GM23338 (cell line): ENCODE data around the gene KDM4C. TPM values are rescaled to one million over a fixed set of nuclear protein-coding genes. Genes with fewer than 3 reads are reported as not detected.
"Not testable (repeated sequence)": the region's sequence is repeated elsewhere in the genome, so short reads cannot be mapped to it uniquely, and the experiment has no call there.

Experiments
- ATAC-seq: fragments of 200-7000 bp; cut with Tn5 transposase; 3 replicates; pipeline ENCODE4 v1.9.1; 2020
- DNase-seq: peaks from one replicate; pipeline ENCODE4 v3.0.0-alpha.2; 2015; ENCODE audit warnings: low spot score
- H2AFZ ChIP-seq: fragments of 200-600 bp; sonication (generic); 2 replicates; pipeline ENCODE4 v1.8.0; 2016; ENCODE audit warnings: antibody characterized with exemption, mild to moderate bottlenecking, moderate library complexity
- H3F3A ChIP-seq: fragments of 200-600 bp; sonication (generic); replicated peaks from 2 replicates; pipeline ENCODE4 v1.8.0; 2017; ENCODE audit warnings: antibody characterized with exemption, mixed run types, low read depth
- H3K27ac ChIP-seq: fragments of 200-600 bp; sonication (generic); 2 replicates; pipeline ENCODE4 v1.6.1; 2016; ENCODE audit warnings: low read depth
- H3K27me3 ChIP-seq: fragments of 200-600 bp; sonication (generic); 2 replicates; pipeline ENCODE4 v1.8.0; 2016; ENCODE audit warnings: mild to moderate bottlenecking, mixed run types, moderate library complexity; ENCODE audit not compliant: insufficient read depth
- H3K36me3 ChIP-seq: fragments of 200-600 bp; sonication (generic); 2 replicates; pipeline ENCODE4 v1.8.0; 2016; ENCODE audit warnings: mild to moderate bottlenecking; ENCODE audit not compliant: insufficient read depth
- H3K4me1 ChIP-seq: fragments of 200-600 bp; sonication (generic); 2 replicates; pipeline ENCODE4 v1.8.0; 2016; ENCODE audit warnings: mild to moderate bottlenecking, moderate library complexity; ENCODE audit not compliant: insufficient read depth
- H3K4me2 ChIP-seq: fragments of 200-600 bp; sonication (generic); 2 replicates; pipeline ENCODE4 v1.7.1; 2017; ENCODE audit warnings: mixed run types
- H3K4me3 ChIP-seq: fragments of 200-600 bp; sonication (generic); 2 replicates; pipeline ENCODE4 v1.6.1; 2016; ENCODE audit warnings: mixed run types
- H3K79me2 ChIP-seq: fragments of 200-600 bp; sonication (generic); replicated peaks from 2 replicates; pipeline ENCODE4 v1.8.0; 2017; ENCODE audit warnings: mild to moderate bottlenecking; ENCODE audit not compliant: insufficient read depth
- H3K9me2 ChIP-seq: fragments of 200-600 bp; sonication (generic); 2 replicates; pipeline ENCODE4 v1.8.0; 2017; ENCODE audit not compliant: insufficient read depth
- H4K20me1 ChIP-seq: fragments of 200-600 bp; sonication (generic); replicated peaks from 2 replicates; pipeline ENCODE4 v1.8.0; 2017; ENCODE audit warnings: mild to moderate bottlenecking; ENCODE audit not compliant: insufficient read depth
- H3K27ac Mint-ChIP-seq: 2 replicates; pipeline ENCODE4 v1.8.0; 2020; ENCODE audit warnings: inconsistent platforms, mild to moderate bottlenecking, moderate library complexity, mixed read lengths
- H3K27me3 Mint-ChIP-seq: 3 replicates; pipeline ENCODE4 v1.8.0; 2022; ENCODE audit warnings: low read depth, mild to moderate bottlenecking, moderate library complexity, mixed read lengths, inconsistent platforms; ENCODE audit not compliant: insufficient read depth, poor library complexity
- H3K36me3 Mint-ChIP-seq: 3 replicates; pipeline ENCODE4 v1.8.0; 2021; ENCODE audit warnings: low read depth, mild to moderate bottlenecking, inconsistent platforms, moderate library complexity, mixed read lengths
- H3K4me1 Mint-ChIP-seq: 3 replicates; pipeline ENCODE4 v1.8.0; 2020; ENCODE audit warnings: mild to moderate bottlenecking, inconsistent platforms, mixed read lengths
- H3K4me3 Mint-ChIP-seq: 3 replicates; pipeline ENCODE4 v1.8.0; 2021; ENCODE audit warnings: moderate library complexity, mild to moderate bottlenecking, inconsistent platforms, mixed read lengths
- H3K9me3 Mint-ChIP-seq: 3 replicates; pipeline ENCODE4 v1.8.0; 2020; ENCODE audit warnings: moderate library complexity, mild to moderate bottlenecking, inconsistent platforms, mixed read lengths
- ETS1 ChIP-seq: IDR thresholded peaks from 2 replicates; pipeline ENCODE4 v1.6.1; 2016; ENCODE audit warnings: antibody characterized with exemption
- EZH2 ChIP-seq: fragments of 200-600 bp; sonication (generic); IDR thresholded peaks from one replicate; pipeline ENCODE4 v1.8.0; 2017; ENCODE audit warnings: antibody characterized with exemption, mild to moderate bottlenecking, low read depth; ENCODE audit not compliant: unreplicated experiment
- EZH2phosphoT487 ChIP-seq: fragments of 200-600 bp; sonication (generic); IDR thresholded peaks from one replicate; pipeline ENCODE4 v1.8.1; 2018; ENCODE audit warnings: antibody characterized with exemption; ENCODE audit not compliant: unreplicated experiment
- JUNB ChIP-seq: IDR thresholded peaks from one replicate; pipeline ENCODE4 v1.6.1; 2016; ENCODE audit warnings: antibody characterized with exemption; ENCODE audit not compliant: unreplicated experiment
- NANOG ChIP-seq: IDR thresholded peaks from 2 replicates; pipeline ENCODE4 v1.6.1; 2016; ENCODE audit warnings: antibody characterized with exemption, borderline replicate concordance
- POLR2AphosphoS5 ChIP-seq: IDR thresholded peaks from 2 replicates; pipeline ENCODE4 v1.6.1; 2016; ENCODE audit warnings: antibody characterized with exemption, low read depth
- REST ChIP-seq: IDR thresholded peaks from one replicate; pipeline ENCODE4 v1.6.1; 2018; ENCODE audit warnings: antibody characterized with exemption; ENCODE audit not compliant: unreplicated experiment
- ZNF114 ChIP-seq: fragments of 250-450 bp; sonication (Bioruptor Pico); IDR thresholded peaks from 2 replicates; pipeline ENCODE4 v1.5.0; 2020; ENCODE audit warnings: mild to moderate bottlenecking, moderate library complexity
- ZNF331 ChIP-seq: fragments of 250-450 bp; sonication (Bioruptor Pico); IDR thresholded peaks from 2 replicates; pipeline ENCODE4 v1.5.0; 2020; ENCODE audit warnings: low read depth, mild to moderate bottlenecking, moderate library complexity
- ZNF462 ChIP-seq: fragments of 250-450 bp; sonication (Bioruptor Pico); IDR thresholded peaks from 2 replicates; pipeline ENCODE4 v1.5.0; 2020; ENCODE audit warnings: mild to moderate bottlenecking, moderate library complexity
- polyA plus RNA-seq: library from polyadenylated mRNA; unstranded; fragments of >200 nt; fragmentation: Nextera tagmentation; extraction: Ambion mirVana; gene quantifications from 2 replicates; pipeline ENCODE4 v1.2.1, GENCODE V29; 2016
- total RNA-seq: library from RNA; depleted of rRNA; stranded (reverse); fragments of >200 nt; shearing (Covaris generic); gene quantifications from 2 replicates; pipeline ENCODE4 v1.2.3, GENCODE V29; 2014

KDM4C gene
- total and polyA plus RNA-seq, 2 experiments from 2014 or later: 12.0 to 43.8 TPM

- H3K4me1 Mint-ChIP-seq, H3K36me3 ChIP-seq, H3F3A ChIP-seq, H3K4me1 ChIP-seq, H3K27me3 ChIP-seq, H3K4me3 ChIP-seq, DNase-seq, H4K20me1 ChIP-seq, H2AFZ ChIP-seq, H3K4me3 Mint-ChIP-seq, H3K9me2 ChIP-seq, H3K4me2 ChIP-seq, H3K27me3 Mint-ChIP-seq, H3K27ac Mint-ChIP-seq, H3K79me2 ChIP-seq, H3K27ac ChIP-seq, ATAC-seq: not testable (repeated sequence)
- peaks cover 22% of the 10 kb centered on the region for H3K36me3 Mint-ChIP-seq
- H3K9me3 Mint-ChIP-seq: peaks cover 25% of the 10 kb centered on the region
These were observed 191.1 kb downstream of the KDM4C start for GRCh38 chr9:6948921-6949320.

- peak overlapping the region; percentile 93 for H3K27ac Mint-ChIP-seq
- no peaks in the 10 kb centered on the region for H4K20me1 ChIP-seq
- peak; percentile 89 for ATAC-seq
- no peak for TF ChIP-seq NANOG
- TF ChIP-seq ZNF331 (CRISPR knock-in tag): no peak
- no peak for TF ChIP-seq POLR2AphosphoS5
- TF ChIP-seq JUNB: no peak
- no peak for TF ChIP-seq EZH2
- no peak for TF ChIP-seq ZNF114 (CRISPR knock-in tag)
- no peak for TF ChIP-seq REST
- no peak for TF ChIP-seq EZH2phosphoT487
- no peak for TF ChIP-seq ETS1
- TF ChIP-seq ZNF462 (CRISPR knock-in tag): no peak
These were observed 197.6 kb downstream of the KDM4C start for GRCh38 chr9:6955251-6955921.

More at GRCh38 chr9:6955251-6955921, 197.6 kb downstream of the KDM4C start:
- Histone ChIP-seq H3K27me3 (no peaks in the 10 kb centered on the region), H2AFZ (no peak overlapping the region), H3K4me1 (peaks cover 19% of the 10 kb centered on the region), H3K4me2 (peak overlapping the region; percentile 64), H3K4me3 (no peak overlapping the region), H3K9me2 (no peaks in the 10 kb centered on the region), H3K79me2 (no peaks in the 10 kb centered on the region; the same call in 1 of the 2 replicates), H3K36me3 (no peaks in the 10 kb centered on the region), H3F3A (no peaks in the 10 kb centered on the region), H3K27ac (peak overlapping the region; percentile 30; the same call in 1 of the 2 replicates)
- Mint-ChIP-seq H3K4me3 (no peak overlapping the region), H3K4me1 (peaks cover 20% of the 10 kb centered on the region), H3K9me3 (no peaks in the 10 kb centered on the region; the same call in 2 of the 3 replicates), H3K27me3 (no peaks in the 10 kb centered on the region), H3K36me3 (peaks cover under 1% of the 10 kb centered on the region)
- DNase-seq: peak; percentile 19
